Hepatocyte (in vitro differentiated cells): ENCODE results near the gene CTNNBIP1. TPM values are rescaled to one million over a fixed set of nuclear protein-coding genes. Genes with fewer than 3 reads are reported as not detected.

ENCODE experiments used
- DNase-seq: peaks from one replicate; pipeline ENCODE4 v3.0.0-alpha.2; 2016; ENCODE audit warnings: low spot score
- H2AFZ ChIP-seq: fragments of 200-600 bp; sonication (generic); 2 replicates; pipeline ENCODE4 v1.6.0; 2016; ENCODE audit warnings: antibody characterized with exemption, mild to moderate bottlenecking
- H3K27ac ChIP-seq: fragments of 200-600 bp; sonication (generic); 2 replicates; pipeline ENCODE4 v1.5.1; 2016; ENCODE audit warnings: mild to moderate bottlenecking
- H3K27me3 ChIP-seq: fragments of 200-600 bp; sonication (generic); 2 replicates; pipeline ENCODE4 v1.6.1; 2016
- H3K36me3 ChIP-seq: fragments of 200-600 bp; sonication (generic); replicated peaks from 2 replicates; pipeline ENCODE4 v1.5.1; 2016; ENCODE audit warnings: low read depth; ENCODE audit not compliant: insufficient read depth
- H3K4me1 ChIP-seq: fragments of 200-600 bp; sonication (generic); 2 replicates; pipeline ENCODE4 v1.5.1; 2016; ENCODE audit warnings: mild to moderate bottlenecking, moderate library complexity; ENCODE audit not compliant: insufficient read depth
- H3K4me2 ChIP-seq: fragments of 200-600 bp; sonication (generic); 2 replicates; pipeline ENCODE4 v1.6.0; 2016
- H3K4me3 ChIP-seq: fragments of 200-600 bp; sonication (generic); 2 replicates; pipeline ENCODE4 v1.5.1; 2016; ENCODE audit warnings: mild to moderate bottlenecking
- H3K79me2 ChIP-seq: fragments of 200-600 bp; sonication (generic); 2 replicates; pipeline ENCODE4 v1.6.0; 2017; ENCODE audit warnings: mild to moderate bottlenecking
- H3K9me2 ChIP-seq: fragments of 200-600 bp; sonication (generic); replicated peaks from 2 replicates; pipeline ENCODE4 v1.6.0; 2017; ENCODE audit warnings: mild to moderate bottlenecking; ENCODE audit not compliant: insufficient read depth
- H3K9me3 ChIP-seq: fragments of 200-600 bp; sonication (generic); 2 replicates; pipeline ENCODE4 v1.5.1; 2016; ENCODE audit warnings: low read depth, mild to moderate bottlenecking
- H4K20me1 ChIP-seq: fragments of 200-600 bp; sonication (generic); 2 replicates; pipeline ENCODE4 v1.6.0; 2016; ENCODE audit warnings: mild to moderate bottlenecking; ENCODE audit not compliant: insufficient read depth, poor library complexity, severe bottlenecking
- CTCF ChIP-seq: fragments of 200-600 bp; sonication (generic); IDR thresholded peaks from 2 replicates; pipeline ENCODE4 v1.5.1; 2016; ENCODE audit warnings: antibody characterized with exemption, mild to moderate bottlenecking; ENCODE audit not compliant: poor library complexity
- EZH2 ChIP-seq: fragments of 200-600 bp; sonication (generic); IDR thresholded peaks from 2 replicates; pipeline ENCODE4 v1.6.1; 2016; ENCODE audit warnings: antibody characterized with exemption, mild to moderate bottlenecking, borderline replicate concordance
- EZH2phosphoT487 ChIP-seq: fragments of 200-600 bp; sonication (generic); IDR thresholded peaks from one replicate; pipeline ENCODE4 v1.6.1; 2018; ENCODE audit warnings: antibody characterized with exemption, mild to moderate bottlenecking, low read depth, moderate library complexity; ENCODE audit not compliant: unreplicated experiment, severe bottlenecking
- WGBS: methylation state at CpG from one replicate; pipeline ENCODE4 v1.1.6; 2016; ENCODE audit warnings: low lambda C conversion rate; ENCODE audit errors: missing lambda C conversion rate; 5-methylcytosine and 5-hydroxymethylcytosine counted together
- polyA plus RNA-seq: library from polyadenylated mRNA; unstranded; fragments of >200 nt; fragmentation: Nextera tagmentation; extraction: Ambion mirVana; gene quantifications from 2 replicates; pipeline ENCODE4 v1.2.1, GENCODE V29; 2016
- total RNA-seq: library from RNA; depleted of rRNA; stranded (reverse); fragments of >200 nt; gene quantifications from 2 replicates; pipeline ENCODE4 v1.2.3, GENCODE V29; 2014

Gene CTNNBIP1
- total and polyA plus RNA-seq, 2 experiments from 2014 or later = 25.2 to 49.8 TPM

GRCh38 chr1:9869831-9870251 is 40.2 kb downstream of the CTNNBIP1 start:
- Histone ChIP-seq H3K9me2 (no peaks in the 10 kb centered on the region), H3K9me3 (no peaks in the 10 kb centered on the region), H3K4me2 (no peak overlapping the region), H3K27me3 (no peaks in the 10 kb centered on the region), H4K20me1 (no peaks in the 10 kb centered on the region), H3K79me2 (no peaks in the 10 kb centered on the region), H3K36me3 (no peaks in the 10 kb centered on the region), H3K27ac (no peak overlapping the region), H2AFZ (no peak overlapping the region), H3K4me3 (no peak overlapping the region), H3K4me1 (no peaks in the 10 kb centered on the region)
- DNase-seq = no peak
- TF ChIP-seq EZH2 (no peak), CTCF (no peak), EZH2phosphoT487 (no peak)
- WGBS = 97% methylated on average over 13 of the region's 13 CpGs

DNA sequence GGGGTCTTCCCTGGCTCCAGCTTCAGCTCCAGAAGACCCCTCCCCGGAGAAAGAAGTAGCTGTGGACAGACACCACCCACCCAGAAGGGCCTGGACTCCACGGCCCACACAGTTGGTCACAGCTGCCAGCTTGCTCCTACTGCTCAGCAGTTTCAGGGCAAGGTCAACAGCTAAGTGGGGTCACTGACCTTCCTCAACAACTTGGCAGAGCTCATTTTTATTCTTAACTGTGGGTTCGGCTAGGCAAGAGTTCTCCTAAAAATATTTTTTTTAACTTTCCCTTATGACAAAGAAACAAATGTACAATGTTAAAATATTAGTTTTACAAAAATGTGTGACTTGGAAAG is 41.9 kb downstream of the CTNNBIP1 start:
- H3K36me3 ChIP-seq = no peaks in the 10 kb centered on the region
- no peaks in the 10 kb centered on the region for H3K9me2 ChIP-seq
- no peaks in the 10 kb centered on the region for H3K4me1 ChIP-seq
- DNase-seq = no peak
- no peaks in the 10 kb centered on the region for H4K20me1 ChIP-seq
- H3K27me3 ChIP-seq = no peaks in the 10 kb centered on the region
- no peak for TF ChIP-seq CTCF
- TF ChIP-seq EZH2phosphoT487 = no peak
- no peak for TF ChIP-seq EZH2
- no peak overlapping the region for H3K27ac ChIP-seq
- H2AFZ ChIP-seq = no peak overlapping the region
- no peak overlapping the region for H3K4me2 ChIP-seq
- H3K4me3 ChIP-seq = no peak overlapping the region
- no peaks in the 10 kb centered on the region for H3K79me2 ChIP-seq
- WGBS = 90% methylated on average over 3 of the region's 3 CpGs
- H3K9me3 ChIP-seq = no peaks in the 10 kb centered on the region

- no peak overlapping the region for H2AFZ ChIP-seq
- 57% methylated on average over 15 of the region's 15 CpGs for WGBS
- H3K36me3 ChIP-seq = no peaks in the 10 kb centered on the region
These were observed 42.4 kb downstream of the CTNNBIP1 start for GRCh38 chr1:9867408-9868243.

More at GRCh38 chr1:9867408-9868243, 42.4 kb downstream of the CTNNBIP1 start:
- no peaks in the 10 kb centered on the region for H3K79me2 ChIP-seq
- TF ChIP-seq CTCF (peak; percentile 94), EZH2 (no peak)
- DNase-seq = peak; percentile 86
- no peaks in the 10 kb centered on the region for H3K9me2 ChIP-seq
- H4K20me1 ChIP-seq = no peaks in the 10 kb centered on the region
- no peaks in the 10 kb centered on the region for H3K4me1 ChIP-seq
- no peak overlapping the region for H3K4me2 ChIP-seq
- no peak overlapping the region for H3K27ac ChIP-seq
- H3K27me3 ChIP-seq = no peaks in the 10 kb centered on the region
- no peaks in the 10 kb centered on the region for H3K9me3 ChIP-seq
- H3K4me3 ChIP-seq = no peak overlapping the region
